Endothelial cell of umbilical vein (primary cell): ENCODE results near the gene ATXN2.

ENCODE experiments used
- CTCF ChIP-seq, 2 donors: IDR thresholded peaks; 1 replicate in 1 of 2; 2 replicates in 1 of 2; pipeline ENCODE4 v1.5.1; 2011; ENCODE audit warnings: low read length in 2 of 2, mild to moderate bottlenecking in 2 of 2, moderate library complexity in 2 of 2, control low read depth in 1 of 2, inconsistent platforms in 1 of 2, low read depth in 1 of 2; ENCODE audit not compliant: insufficient read depth in 1 of 2; ENCODE audit errors: extremely low read depth in 1 of 2
- EZH2 ChIP-seq: IDR thresholded peaks from 2 replicates; pipeline ENCODE4 v1.6.1; 2012; ENCODE audit warnings: borderline replicate concordance, low read depth, mild to moderate bottlenecking, moderate library complexity, low read length, inconsistent platforms; ENCODE audit not compliant: severe bottlenecking
- FOS ChIP-seq: IDR thresholded peaks from 2 replicates; pipeline ENCODE4 v1.6.1; 2011; ENCODE audit warnings: mild to moderate bottlenecking, low read length, moderate library complexity, borderline replicate concordance; ENCODE audit not compliant: insufficient read depth
- MYC ChIP-seq: IDR thresholded peaks from one replicate; pipeline ENCODE4 v1.6.1; 2011; ENCODE audit warnings: mild to moderate bottlenecking, low read depth, low read length
- POLR2A ChIP-seq: IDR thresholded peaks from 2 replicates; pipeline ENCODE4 v1.6.1; 2012; ENCODE audit warnings: low read depth, mild to moderate bottlenecking, control low read depth, low read length
- POLR2AphosphoS5 ChIP-seq: IDR thresholded peaks from 2 replicates; pipeline ENCODE4 v1.6.1; 2012; ENCODE audit warnings: low read depth, mild to moderate bottlenecking, control low read depth, low read length, moderate library complexity; ENCODE audit not compliant: insufficient read depth
- TF ChIP-seq, protein P1 (sequence below): IDR thresholded peaks from 2 replicates; pipeline ENCODE4 v1.6.1; 2011; ENCODE audit not compliant: insufficient read depth, insufficient read length

DNA sequence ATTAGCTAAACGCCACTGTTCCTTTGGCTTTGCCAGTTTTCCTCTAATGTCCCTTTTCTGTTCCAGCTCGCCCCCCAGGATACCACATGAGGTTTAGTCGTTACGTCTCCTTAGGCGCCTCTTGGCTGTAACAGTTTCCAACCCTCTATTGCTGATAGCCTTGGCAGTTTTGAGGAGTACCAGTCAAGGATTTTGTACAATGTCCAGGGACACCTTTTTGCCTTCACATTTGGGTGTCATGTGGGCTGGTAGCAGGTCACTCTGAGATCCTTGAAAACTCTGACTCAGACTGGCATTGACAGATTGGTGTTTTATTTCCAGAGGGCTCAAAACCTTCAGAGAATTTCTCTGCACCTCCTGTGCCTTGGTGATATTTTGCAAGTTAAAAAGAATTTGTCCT, 179.3 kb downstream of the ATXN2 start:
- TF ChIP-seq POLR2A (no peak), CTCF (IDR thresholded peaks at IDR 0.05; ENCODE audit: extremely low read depth in 1 of 2, insufficient read depth in 1 of 2, low read depth in 1 of 2, low read length in 2 of 2) (no peak), POLR2AphosphoS5 (no peak), EZH2 (no peak), FOS (no peak), MYC (no peak)
- TF ChIP-seq, protein P1, sequence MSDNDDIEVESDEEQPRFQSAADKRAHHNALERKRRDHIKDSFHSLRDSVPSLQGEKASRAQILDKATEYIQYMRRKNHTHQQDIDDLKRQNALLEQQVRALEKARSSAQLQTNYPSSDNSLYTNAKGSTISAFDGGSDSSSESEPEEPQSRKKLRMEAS = no peak
